GM18526 (cell line): ENCODE results near the gene LRGUK.

ENCODE experiments used
- POLR2A ChIP-seq: IDR thresholded peaks from 3 replicates; pipeline ENCODE4 v1.6.1; 2011; ENCODE audit not compliant: insufficient read length; ENCODE audit errors: extremely low read depth

LRGUK gene, protein sequence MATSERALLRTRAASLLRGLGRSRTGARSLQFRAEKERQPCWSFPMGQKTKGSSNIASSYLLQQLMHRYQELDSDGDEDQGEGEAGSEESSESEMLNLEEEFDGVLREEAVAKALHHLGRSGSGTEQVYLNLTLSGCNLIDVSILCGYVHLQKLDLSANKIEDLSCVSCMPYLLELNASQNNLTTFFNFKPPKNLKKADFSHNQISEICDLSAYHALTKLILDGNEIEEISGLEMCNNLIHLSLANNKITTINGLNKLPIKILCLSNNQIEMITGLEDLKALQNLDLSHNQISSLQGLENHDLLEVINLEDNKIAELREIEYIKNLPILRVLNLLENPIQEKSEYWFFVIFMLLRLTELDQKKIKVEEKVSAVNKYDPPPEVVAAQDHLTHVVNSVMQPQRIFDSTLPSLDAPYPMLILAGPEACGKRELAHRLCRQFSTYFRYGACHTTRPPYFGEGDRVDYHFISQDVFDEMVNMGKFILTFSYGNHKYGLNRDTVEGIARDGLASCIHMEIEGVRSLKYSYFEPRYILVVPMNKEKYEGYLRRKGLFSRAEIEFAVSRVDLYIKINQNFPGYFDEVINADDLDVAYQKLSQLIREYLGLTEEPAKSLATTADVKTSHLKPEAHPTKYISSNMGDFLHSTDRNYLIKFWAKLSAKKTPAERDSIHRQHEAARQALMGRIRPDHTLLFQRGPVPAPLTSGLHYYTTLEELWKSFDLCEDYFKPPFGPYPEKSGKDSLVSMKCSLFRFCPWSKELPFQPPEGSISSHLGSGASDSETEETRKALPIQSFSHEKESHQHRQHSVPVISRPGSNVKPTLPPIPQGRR

DNA sequence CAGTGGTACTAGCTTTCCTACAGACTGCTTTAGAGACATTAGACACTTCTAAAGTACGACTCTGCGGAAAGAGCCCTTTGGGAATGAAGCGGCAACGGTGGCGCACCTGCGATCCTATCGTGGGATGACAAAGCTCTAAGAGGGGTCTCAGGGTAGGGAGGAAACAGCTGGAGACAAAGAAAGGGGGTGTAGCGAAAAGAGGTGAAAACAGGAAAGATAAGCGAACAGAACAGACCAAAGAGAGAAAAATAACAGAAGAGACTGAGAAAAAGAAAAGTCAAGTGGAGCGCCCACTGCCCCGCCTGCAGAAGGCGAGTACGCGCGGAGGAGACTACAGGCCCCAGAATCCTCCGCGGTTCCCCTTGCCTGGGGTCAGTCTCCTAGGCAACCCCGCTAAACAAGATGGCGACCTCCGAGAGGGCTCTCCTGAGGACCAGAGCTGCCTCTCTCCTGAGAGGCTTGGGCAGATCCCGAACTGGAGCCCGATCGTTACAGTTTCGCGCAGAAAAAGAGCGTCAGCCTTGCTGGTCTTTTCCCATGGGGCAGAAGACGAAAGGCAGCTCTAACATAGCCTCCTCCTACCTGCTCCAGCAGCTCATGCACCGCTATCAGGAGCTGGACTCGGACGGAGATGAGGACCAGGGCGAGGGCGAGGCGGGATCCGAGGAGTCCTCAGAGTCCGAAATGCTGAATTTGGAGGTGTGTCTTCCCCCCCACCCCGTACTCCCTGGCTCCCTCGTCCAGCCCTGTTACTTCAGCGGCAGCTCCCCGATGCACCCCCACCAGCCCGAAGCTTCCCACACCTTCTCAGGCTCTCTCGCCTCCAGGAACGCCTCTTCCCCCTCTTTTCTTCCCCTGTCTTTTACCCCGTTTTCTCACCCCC lies at the start of gene LRGUK:
LRGUK (plus strand) TSS at position 375 of the 883 bp plus-strand sequence; CDS start at position 403, 28 bp downstream.
- TF ChIP-seq POLR2A, result no peak

DNA sequence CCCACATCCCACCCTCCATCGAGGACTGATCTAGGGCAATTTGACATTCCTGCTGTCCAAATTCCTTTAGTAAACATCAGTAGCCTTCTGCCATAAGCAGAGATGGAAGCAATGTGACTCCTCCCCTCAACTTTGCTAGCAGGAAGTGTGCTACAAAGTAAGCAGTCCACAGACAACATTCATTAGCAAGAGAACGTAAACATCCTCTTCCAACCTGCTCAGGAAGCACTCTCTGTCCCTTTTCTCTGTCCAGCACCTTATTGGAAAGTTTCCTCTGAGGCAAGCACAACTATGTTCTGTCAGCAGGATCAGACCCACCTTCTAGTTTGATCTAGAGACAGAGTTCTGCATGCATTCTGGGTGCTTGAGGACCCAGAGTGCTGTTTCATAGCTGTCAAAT lies 48.1 kb upstream of the LRGUK start:
- TF ChIP-seq POLR2A, result no peak

DNA sequence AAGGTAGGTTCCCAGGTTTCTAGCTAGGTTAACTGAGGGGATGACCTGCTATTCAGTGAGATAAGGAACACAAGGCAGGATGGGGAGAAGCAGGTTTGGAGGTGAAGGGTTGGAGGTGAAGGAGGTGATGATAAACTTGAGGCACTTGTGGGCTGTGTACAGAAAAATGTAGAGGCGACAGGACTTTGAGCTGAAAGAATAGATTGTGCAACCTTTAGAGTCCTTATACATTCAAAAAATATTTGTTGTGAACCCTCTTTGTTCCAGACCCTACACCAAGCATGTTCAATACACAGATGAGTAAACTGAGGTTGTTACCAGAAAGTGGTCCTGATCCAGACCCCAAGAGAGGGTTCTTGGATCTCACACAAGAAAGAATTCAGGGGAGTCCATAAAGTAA lies 45.4 kb upstream of the LRGUK start:
- no peak for TF ChIP-seq POLR2A

DNA sequence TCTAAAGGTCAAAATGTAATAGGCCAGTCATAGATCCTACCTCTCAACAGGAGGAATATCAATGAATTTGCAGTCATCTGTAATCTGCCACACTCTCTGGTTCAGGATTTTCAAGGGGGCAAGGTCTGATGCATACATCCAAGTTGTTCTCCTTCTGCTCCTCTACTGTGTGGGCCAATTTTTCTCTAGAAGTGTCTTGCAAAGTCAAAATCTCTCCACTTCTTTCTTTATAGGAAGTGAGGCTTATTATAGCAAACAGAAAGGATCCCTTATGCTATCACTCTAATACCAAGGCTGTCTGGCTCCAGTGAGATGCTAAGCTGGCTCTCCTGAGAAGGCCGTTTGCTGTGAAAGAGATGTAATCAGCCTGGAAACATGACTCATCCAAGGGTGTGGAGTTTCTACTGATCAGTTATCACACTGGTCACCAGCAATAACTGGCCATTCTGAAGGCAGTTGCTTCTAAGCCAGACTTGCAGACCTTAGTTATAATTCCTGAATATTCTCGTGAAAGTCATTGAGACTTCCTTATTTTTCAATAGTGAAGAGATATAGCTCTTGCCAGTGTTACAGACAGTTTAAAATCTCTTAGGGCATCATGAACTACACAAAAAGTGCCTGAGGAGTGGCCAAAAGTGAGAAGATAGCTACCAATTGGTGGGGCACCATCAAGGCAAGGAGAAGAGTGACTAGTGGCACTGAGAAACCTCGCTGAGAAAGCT lies 43.2 kb upstream of the LRGUK start:
- TF ChIP-seq POLR2A, result no peak

DNA sequence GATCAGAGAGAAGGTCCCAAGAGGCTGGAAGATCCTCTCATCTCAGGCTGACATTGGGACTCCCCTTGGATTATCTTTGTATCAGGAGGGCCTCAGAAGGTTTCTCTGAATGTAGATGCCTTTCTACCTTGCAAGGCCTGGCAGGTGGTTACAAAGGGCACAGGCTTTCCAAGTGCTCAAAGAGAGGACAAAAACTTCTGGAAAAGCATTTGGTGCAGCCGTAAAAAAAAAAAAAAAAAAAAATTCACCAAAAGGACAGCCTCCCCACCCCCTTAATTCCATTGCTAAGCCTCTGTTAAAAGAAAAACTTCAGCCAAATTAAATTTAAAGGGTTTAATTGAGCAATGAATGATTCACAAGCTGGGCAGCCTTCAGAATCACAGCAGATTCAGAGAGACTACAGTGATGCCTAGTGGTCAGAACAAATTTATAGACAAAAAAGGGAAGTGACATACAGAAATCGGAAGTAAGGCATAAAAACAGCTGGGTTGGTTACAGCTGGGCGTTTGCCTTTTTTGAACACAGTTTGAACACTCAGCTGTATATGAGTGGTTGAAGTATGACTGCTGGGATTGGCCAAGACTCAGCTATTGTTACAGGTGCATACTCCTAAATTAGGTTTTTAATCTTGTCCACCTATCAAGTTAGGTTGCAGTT lies 42.5 kb upstream of the LRGUK start:
- TF ChIP-seq POLR2A, result no peak

DNA sequence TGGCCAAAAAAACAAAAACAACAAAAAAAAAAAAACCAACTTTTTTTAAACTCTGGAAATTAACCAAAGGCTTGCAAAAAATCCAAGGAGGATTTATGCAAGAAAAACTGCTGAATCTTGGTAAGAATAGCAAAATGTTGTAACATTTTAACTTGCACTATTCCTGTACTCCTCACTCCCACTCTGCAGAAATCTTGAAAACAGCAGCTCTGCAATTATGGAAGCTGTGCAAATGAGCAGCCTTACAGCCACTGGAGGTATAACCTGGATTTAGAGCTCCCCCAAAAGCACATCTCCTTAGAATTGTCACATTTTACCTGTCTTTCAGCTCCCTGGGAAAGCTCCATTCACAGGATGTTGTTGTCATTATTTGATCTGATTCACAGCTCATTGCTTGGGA lies 41.8 kb upstream of the LRGUK start:
- no peak for TF ChIP-seq POLR2A

DNA sequence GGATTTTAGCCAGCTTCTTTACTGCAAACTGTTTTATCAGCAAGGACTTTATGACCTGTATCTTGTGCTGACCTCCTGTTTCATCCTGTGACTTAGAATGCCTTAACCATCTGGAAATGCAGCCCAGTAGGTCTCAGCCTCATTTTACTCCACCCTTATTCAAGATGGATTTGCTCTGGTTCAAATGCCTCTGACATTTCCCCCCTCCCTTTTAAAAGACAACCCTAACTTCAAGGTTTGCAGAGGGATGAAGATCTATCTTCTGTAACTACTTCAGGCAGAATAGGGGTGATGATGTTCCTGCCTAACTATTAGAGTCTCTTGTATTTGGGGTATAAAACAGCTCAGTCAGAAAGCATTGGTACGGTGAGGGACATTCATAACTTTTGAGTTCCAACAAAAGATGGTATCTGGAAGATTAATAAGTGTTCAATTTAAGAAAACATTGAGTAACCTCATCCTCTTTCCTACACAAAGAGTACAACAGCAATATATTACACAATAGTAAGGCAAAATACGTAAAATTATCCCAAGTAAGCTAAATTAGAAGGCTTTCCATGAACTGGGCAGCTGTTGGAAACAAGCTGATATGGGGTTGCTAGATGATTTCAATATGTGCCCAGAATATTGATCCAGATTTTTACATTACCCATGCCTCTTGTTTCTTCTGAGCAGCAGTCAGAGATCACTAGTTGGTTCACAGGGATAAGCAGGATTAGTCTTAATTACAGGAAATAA lies 40.0 kb upstream of the LRGUK start:
- TF ChIP-seq POLR2A, result no peak

DNA sequence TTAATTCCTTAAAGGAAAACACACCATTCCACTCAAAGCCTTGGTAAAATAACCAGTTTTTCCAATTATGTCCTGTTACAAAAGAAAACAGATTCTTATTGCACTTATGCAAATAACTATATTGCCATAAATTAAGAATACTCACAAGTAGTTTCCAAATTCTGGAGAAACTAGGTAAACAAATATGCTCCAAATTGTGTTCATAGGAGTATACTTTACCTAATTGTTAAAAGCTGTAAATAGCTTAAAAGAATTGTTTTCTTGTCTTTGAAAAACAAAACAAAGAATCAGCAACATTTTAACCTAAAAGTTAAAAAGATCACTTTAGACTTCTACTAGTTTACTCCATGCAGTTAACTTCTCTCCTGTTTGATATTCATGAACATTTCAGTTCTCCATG lies 38.9 kb upstream of the LRGUK start:
- TF ChIP-seq POLR2A, result no peak

DNA sequence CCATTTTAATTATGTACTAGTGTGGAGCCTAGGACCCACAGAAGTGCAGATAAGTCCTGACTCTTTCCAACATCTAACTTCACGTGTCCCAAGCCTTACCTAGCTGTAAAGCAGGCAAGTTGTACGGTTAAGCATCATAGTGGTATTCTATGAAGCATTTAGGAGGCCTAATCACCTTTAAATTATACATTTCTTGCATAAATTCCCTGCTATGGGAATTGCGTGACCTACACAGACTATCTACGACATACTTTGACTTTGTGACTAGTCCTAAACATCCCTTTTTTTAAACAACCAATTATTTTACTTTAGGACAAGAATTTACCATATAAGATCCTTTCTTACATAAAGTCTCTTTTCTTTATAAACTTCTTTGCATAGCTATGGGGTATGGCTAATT lies 37.7 kb upstream of the LRGUK start:
- TF ChIP-seq POLR2A, result no peak

DNA sequence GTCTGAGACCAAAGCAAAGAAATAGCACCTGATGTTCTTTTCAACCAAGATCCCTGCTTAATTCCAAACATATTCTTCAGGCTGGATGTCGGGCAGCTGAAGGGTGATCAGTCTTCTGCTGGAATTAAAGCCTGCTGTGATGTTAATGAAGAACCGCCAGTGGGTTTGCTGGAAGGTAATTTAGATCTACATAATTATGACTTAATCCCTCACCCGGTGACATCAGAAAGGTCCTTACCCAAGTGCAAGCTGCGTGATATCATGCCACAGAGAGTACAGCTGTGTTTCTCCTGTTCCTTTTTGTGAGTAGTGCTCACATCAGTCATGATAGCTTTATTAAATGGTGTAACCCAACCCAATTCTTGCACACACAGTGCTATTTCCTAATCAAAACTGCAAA lies 29.1 kb upstream of the LRGUK start:
- TF ChIP-seq POLR2A, result no peak

DNA sequence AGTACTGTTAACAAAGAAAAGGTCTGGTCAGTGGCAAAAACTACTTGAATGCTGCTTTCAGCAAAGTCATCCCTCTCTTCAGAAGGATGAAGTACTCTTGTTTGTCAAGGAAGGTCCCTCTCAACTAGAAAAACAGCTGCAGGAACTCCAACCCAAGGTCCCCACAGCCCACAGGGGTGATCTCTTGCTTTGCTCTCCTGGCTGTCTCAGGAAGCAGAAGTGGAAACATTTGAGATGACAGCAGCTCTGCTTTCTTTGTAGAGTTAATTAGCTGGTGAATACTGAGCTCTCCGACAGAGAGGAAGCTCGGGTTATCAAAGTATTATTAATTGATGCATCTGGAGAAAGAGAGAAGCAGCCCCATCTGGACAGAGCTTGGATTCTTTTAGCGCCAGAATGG lies 25.4 kb upstream of the LRGUK start:
- no peak for TF ChIP-seq POLR2A

DNA sequence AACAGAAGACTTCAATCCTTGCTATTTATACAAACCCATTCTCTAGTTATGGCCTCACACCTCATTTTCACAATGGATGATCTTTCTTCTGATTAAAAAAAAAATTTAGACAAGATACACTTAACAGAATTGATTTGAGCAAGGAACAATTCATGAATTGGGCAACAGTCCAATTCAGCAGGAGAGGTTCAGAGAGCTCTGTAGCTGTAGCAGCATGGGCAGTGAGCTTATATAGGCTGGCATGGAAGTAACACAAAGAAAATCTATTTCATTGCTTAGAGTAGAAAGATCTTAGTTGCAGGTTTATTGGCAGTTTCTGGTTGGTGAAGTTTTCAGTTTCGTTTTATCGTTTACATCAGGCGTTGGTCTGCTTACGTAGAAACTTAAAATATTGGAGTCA lies 23.0 kb upstream of the LRGUK start:
- TF ChIP-seq POLR2A, result no peak

DNA sequence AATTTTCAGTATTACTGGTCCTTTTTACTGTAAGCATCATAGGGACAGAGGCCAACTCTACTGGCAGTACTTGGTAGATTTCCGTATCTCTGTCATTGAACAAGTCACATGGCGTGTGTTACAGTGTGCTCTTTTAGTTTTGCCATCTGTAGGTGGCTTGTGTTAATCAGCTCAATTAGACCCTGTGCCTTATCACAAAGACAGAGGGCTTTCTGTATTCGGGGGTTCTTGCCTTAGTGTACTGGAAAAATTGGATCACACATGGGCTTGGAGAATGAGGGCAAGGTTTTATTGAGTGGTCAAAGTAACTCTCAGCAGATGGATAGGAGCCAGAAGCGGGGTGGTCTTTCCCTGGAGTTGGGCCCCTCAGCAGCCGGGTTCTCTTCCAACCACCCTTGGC lies 21.3 kb upstream of the LRGUK start:
- TF ChIP-seq POLR2A, result no peak

DNA sequence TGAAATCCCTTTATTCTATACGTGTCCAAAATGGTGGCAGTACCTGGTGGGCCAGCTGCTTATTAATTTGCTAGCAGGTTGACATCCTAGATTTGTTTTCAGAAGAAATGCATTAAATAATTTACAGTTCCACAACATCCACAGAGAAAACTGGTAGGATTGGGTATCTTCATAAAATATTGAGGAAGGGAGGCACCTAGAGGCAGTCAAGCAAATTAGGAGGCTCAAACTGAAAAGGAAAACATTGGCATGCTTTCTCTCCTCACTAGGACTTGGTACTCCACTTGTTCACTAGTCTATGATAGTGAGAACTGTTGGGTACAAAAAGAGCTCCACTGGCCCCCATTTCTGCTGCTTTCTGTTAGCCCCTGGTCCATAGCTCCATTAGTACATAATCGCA lies 18.3 kb upstream of the LRGUK start:
- TF ChIP-seq POLR2A, result no peak

DNA sequence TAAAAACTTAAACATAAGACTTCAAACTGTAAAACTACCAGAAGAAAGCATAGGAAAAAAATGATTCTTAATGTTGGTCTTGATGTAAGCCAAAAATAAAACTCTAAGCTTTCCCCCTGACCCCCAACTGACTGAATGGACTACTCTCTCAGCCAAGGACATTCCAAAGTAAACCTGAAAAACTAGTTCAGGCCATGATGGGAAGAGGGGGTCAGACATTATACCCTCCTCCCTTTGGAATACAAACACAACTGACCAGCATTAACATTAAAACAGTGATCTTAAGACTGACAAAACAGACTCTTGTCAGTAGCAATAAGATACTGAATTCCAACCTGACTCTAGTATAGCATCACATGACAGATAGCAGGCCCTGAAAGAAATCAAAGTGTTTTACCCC lies 13.5 kb upstream of the LRGUK start:
- no peak for TF ChIP-seq POLR2A
